Activated gamma-delta T cell treated with anti-CD3 and anti-CD28 coated beads, Interleukin-2, amount 50 U/mL, for 16 hours (primary cell): ENCODE measurements around the gene KIF26B.
"Not testable (repeated sequence)": the region's sequence is repeated elsewhere in the genome, so short reads cannot be mapped to it uniquely, and the experiment has no call there.

Experiments used
- DNase-seq: peaks from one replicate; pipeline ENCODE4 v3.0.0-alpha.2; 2020; ENCODE audit warnings: low read depth

KIF26B gene

DNA sequence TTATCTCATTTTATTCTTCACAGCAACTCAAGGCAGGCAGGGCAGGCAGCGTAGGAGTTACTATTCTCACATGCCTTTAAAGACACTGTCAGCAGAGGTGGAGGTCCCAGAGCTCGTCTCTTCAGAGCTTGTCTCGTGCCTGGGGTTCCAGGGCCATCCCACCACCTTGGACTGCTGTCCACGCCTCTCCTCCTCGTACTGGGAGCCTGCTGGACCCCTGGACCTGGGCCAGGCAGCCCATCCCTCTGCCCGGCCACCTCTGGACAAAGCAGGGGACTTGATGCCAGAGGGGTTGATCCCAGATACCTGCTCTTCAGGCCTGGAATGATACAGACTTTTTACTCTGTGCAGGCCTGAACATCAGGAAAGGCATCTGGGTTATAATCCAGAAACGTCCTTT is 546.8 kb downstream of the KIF26B start:
- DNase-seq = no peak

GRCh38 chr1:245702346-245702745 is 547.6 kb downstream of the KIF26B start:
- no peak for DNase-seq

DNA sequence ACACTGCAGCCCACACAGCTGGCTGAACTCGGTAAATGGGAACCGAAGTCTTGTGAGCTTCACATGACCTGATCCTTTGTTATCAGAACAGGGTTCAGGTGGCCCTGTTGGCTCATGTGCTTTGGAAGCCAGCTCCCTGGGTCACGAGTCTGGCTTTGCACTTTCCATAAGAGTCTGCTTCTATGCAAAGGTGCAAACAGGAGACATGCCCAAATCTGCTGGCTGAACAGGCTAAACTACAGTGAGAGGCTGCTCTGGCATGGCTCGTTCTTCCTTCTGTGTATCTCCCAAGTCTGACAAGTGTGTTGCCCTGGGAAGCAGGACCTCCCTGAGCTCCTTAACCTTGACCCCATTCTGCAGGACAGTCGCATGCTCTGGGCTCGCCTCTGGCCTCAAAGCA is 549.6 kb downstream of the KIF26B start:
- DNase-seq = no peak

DNA sequence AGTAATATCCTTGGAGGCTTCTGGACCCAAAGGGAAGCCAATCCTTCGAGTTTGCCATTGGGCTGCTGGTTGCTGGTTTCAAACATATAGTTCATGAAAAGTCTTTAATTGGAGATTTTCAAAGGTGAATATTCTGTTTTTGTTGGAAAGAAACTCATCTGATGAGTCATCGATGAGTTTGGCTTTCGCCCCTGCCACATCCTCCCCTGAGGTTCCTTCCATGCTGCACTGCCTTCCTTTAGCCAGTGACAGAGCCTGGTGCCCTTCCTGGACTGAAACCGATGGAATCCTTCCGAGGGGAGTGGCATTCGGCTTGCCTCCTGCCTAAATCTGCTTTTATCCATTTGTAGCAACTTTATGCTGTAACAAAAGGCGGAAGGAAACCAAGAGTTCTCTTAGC is 550.0 kb downstream of the KIF26B start:
- DNase-seq = no peak

GRCh38 chr1:245707941-245708340 is 553.2 kb downstream of the KIF26B start:
- no peak for DNase-seq

DNA sequence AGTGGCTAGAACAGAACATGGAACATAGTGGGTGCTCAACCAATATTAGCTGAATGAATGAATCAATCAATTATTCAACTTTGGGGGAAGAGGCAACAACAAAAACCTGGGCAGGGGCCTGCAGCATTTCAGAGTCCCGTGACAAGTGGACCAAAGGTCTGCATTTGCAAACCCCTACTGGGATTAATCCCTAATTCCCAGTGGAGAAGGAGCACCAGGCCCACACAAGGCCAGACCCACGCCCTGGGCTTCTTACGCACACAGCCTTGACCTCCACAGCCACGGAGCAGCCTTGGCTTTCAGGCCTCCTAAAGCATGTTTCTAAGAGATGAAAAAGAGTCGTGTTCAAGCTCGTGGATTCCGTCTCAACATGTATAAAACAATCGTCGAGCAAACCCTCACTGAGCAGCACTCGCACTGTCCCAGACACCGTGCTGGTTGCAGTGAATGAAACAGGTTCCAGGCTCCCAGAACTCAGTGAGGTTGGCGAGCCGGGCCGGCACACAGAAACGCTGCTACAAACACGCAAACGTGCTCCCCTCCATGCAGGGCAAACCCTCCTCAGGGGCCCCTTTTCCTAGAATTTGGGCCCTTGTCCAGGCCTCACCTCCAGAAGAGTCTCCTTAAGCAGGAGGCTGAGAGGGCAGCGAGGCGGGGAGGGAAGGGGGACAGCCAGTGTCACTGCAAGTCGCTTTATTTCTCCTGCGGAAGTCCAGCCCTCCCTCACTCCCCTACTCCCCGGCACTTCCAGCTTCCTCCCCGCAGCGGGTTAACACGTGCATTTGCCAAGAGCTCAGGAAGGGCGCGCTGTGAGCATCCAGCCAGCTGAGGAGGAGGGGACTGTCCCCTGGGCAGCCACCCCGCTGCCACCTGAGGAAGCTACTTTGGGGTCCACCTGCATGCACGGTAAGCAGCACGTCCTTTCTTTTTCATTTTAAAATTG is 556.4 kb downstream of the KIF26B start:
- no peak for DNase-seq

DNA sequence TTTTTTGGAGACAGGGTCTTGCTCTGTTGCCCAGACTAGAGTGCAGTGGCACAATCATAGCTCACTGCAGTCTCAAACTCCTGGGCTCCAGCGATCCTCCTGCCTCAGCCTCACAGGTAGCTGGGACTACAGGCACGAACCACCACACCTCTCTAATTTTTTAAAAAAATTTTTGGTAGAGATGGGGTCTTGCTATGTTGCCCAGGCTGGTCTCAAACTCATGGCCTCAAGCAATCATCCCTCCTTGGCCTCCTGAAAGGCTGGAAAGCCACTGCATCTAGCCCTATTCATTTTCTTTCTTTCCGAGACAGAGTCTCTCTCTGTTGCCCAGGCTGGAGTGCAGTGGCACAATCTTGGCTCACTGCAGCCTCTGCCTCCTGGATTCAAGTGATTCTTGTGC is 559.2 kb downstream of the KIF26B start:
- DNase-seq = not testable (repeated sequence)

- DNase-seq = no peak
Measured at GRCh38 chr1:245715291-245715701, 560.5 kb downstream of the KIF26B start.

- no peak for DNase-seq
Measured at GRCh38 chr1:245715970-245716369, 561.2 kb downstream of the KIF26B start.

GRCh38 chr1:245716561-245716960 is 561.8 kb downstream of the KIF26B start:
- DNase-seq = no peak

DNA sequence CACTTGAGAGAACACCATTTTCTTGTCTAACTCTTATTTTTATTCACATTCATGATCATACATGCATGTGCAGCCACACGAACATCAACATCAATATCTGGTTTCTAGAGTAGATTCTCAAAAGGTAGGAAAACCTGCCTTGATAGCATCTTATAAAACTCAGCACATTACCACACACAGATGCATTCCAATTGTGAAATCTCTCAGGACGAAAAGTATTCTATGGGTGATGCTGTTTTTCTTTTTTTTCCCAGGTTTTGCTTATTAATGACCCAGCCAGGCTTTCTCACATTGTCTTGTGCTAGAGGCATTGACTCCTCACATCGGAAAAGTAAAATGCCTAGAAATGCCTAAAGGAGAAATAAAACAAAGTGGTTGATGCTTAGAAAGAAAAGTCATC is 562.8 kb downstream of the KIF26B start:
- DNase-seq = no peak

DNA sequence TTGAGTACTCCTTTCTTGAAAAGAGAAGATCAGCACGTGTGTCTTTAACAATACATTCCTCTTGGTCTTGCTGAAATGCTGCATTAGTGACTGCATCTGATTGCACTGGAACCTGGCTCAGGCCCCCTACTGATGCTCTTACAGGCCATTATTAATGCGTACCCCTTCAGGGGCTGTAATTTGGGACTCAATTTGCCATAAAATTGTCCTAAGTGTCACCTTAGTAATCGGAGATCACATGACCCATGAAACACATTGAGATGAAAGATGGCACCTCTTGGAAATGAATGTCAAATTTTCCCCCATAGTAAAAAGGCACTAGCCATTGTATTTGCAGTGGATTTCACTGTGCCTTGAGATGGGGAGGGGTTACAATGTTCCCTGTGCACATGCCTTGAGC is 563.3 kb downstream of the KIF26B start:
- no peak for DNase-seq

DNA sequence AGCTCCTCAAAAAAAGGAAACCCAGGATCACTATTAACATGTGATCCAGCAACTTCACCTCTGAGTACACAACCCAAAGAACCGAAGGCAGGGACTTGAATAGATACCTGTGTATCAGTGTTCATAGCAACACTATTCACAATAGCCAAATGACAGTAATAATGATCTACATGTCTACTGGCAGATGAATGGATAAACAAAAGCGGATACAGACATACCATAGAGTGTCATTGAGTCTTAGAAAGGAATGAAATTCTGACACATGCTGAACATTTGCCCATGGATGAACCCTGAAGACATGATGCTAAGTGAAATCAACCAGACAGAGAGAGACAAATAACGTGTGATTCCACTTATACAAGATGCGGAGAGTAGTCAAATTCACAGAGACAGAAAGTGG is 564.2 kb downstream of the KIF26B start:
- no peak for DNase-seq

- no peak for DNase-seq
Measured at GRCh38 chr1:245721488-245721887, 566.7 kb downstream of the KIF26B start.

DNA sequence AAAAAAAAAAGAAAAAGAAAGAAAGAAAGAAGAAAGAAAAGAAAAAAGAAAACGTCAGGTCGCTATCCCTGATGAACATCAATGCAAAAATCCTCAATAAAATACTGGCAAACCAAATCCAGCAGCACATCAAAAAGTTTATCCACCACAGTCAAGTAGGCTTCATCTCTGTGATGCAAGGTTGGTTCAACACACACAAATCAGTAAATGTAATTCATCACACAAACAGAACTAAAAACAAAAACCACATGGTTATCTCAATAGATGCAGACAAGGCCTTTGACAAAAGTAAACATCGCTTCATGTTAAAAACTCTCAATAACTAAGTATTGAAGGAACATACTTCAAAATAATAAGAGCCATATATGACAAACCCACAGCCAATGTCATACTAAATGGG is 573.2 kb downstream of the KIF26B start:
- not testable (repeated sequence) for DNase-seq

DNA sequence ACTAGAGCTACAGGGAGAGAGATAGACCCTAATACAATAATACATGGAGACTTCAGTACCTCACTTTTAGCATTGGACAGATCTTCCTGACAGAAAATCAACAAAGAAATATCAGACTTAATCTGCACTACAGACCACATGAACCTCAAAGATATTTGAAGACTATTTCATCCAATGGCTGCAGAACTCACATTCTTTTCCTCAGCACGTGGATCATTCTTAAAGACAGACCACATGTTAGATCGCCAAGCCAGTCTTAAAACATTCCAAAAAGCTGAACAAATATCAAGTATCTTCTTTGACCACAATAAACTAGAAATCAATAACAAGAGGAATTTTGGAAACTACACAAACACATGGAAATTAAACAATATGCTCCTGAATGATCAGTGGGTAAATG is 576.0 kb downstream of the KIF26B start:
- DNase-seq = no peak

DNA sequence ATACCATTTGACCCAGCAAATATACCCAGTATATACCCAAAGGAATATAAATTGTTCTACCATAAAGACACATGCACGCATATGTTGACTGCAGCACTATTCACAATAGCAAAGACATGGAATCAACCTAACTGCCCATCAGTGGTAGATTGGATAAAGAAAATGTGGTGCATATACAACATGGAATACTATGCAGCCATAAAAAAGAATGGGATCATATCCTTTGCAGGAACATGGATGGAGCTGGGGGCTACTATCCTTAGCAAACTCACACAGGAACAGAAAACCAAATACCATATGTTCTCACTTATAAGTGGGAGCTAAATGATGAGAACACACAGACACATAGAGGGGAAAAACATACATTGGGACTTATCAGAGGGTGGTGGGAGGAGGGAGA is 585.6 kb downstream of the KIF26B start:
- DNase-seq = not testable (repeated sequence)

GRCh38 chr1:245742896-245743295 is 588.1 kb downstream of the KIF26B start:
- no peak for DNase-seq

DNA sequence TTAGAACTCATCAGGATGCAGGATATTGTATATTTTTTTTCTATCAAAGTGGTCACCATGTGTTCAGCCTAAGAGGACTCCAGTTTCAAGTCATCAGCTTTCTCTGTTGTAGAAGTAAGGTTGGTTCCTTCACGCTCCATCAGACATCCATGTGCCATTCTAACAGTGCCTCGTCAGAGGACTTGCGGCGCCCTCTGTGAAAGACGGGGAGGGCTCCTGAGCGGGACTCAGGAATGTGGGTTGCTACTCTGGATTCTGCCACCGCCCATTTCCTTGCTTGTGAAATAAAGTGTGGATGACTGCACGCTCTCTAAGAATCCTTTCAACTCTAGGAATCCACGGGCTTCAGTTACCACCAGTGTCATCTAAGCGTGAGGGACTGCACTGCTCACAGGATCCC is 593.5 kb downstream of the KIF26B start:
- DNase-seq = no peak

DNA sequence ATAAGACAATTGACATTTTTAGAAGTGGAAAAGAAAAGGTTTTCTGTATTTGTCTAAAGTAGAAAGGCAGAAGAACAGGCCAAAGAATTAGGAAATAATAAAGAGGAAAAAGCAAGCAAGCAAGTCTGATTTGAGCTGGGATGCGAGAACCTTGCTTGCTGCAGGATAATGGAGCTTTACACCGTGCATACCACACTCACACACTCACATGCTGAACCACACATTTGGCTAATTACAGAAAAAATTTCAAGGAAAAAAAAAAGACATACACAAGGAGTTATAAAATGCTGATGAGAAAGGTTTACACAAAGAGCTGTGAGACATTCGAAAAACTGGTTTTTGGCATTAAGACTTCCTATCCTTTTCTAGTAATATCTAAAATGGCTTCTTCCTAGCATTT is 593.9 kb downstream of the KIF26B start:
- DNase-seq = no peak

- DNase-seq = no peak
Measured at GRCh38 chr1:245749053-245749452, 594.3 kb downstream of the KIF26B start.

DNA sequence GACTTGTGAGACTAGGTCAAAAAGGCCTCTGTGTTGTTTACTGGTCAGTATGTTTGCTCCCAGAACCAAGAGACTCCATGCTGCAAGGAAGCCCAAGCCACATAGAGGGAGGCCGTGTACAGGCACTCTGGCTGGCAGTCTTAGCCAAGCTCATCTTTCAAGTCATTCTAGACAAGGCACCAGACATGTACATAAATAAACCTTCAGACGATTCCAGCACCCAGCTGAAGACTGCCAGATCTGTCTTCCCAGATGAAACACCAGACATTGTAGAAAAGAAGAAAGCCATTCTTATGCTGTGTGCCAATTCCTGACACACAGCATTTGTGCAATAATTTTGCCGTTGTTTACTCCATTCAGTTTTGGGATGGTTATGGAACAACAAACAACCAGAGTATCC is 595.5 kb downstream of the KIF26B start:
- no peak for DNase-seq

- DNase-seq = no peak
Measured at GRCh38 chr1:245751116-245751515, 596.3 kb downstream of the KIF26B start.
